GM19397 (cell line): ENCODE results near the gene MYH16.
"Not testable (repeated sequence)": the region's sequence is repeated elsewhere in the genome, so short reads cannot be mapped to it uniquely, and the experiment has no call there.

Experiments
- ATAC-seq: cut with Tn5 transposase; IDR thresholded peaks from one replicate; pipeline ENCODE4 v1.9.1; 2021; ENCODE audit warnings: mild to moderate bottlenecking, moderate library complexity; ENCODE audit not compliant: unreplicated experiment

Gene MYH16

DNA sequence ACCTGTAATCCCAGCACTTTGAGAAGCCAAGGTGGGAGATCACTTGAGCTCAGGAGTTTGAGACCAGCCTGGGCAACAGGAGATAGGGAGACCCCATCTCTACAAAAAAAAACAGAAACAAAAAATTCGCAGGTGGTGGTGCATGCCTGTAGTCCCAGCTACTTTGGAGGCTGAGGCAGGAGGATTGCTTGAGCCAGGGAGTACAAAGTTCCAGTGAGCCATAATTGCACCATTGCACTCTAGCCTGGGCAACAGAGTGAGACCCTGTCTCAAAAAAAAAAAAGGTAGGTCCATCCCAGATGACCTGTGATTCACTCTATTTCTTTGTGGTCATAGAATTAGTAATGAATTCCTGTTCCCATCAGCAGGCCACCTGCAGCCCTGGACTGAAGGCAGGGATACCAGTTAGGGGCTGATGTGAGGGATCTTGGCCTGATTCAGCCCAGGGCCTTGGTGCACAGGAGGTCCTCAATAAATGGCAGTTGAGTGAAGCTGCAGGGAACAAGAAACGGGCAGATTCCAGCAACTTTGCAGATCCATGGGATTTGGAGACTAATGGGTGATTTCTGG, at the start of gene MYH16:
Gene MYH16, plus strand, starts transcription at position 364 of the 570 bp plus-strand sequence.
- ATAC-seq, result no peak

DNA sequence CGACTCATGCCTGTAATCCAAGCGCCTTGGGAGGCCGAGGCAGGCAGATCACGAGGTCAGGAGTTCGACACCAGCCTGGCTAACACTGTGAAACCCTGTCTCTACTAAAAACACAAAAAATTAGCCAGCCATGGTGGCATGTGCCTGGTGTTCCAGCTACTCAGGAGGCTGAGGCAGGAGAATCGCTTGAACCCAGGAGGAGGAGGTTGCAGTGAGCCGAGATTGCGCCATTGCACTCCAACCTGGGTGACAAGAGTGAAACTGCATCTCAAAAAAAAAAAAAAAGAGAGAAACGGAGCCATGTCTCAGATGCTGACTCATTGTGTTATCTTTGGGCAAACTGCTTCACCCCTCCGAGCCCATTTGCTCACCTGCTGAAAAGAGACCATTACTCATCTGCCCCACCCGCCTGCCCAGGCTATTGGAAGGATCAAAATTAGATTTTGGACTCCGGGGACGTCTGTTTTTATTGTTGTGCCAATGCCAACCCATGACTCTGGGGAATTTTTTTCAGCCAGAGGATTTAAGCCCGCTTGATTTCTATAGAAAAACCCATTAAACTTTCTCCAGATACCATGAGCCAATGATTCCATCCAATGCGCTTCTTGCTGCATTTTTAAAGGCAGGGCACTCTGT, 48.3 kb upstream of the MYH16 start:
- ATAC-seq, result not testable (repeated sequence)

GRCh38 chr7:99224899-99225265, 47.8 kb upstream of the MYH16 start:
- no peak for ATAC-seq

DNA sequence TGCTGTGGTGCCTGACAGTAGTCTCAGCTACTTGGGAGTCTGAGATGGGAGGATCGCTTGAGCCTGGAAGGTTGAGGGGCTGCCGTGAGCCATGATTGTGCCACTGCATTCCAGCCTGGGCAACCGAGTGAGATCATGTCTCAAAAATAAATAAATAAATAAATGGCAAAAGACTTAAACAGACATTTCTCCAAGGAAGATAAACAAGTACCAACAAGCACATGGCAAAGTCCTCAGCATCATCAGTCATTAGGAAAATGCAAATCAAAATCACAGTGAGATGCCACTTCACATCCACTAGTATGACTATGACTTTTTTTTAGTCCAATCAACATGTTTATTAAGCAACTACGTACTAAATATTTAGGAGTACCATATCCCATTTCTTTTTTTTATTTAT, 43.4 kb upstream of the MYH16 start:
- no peak for ATAC-seq

GRCh38 chr7:99232082-99232770, 40.4 kb upstream of the MYH16 start:
- ATAC-seq, result no peak

- ATAC-seq, result not testable (repeated sequence)
Observed at GRCh38 chr7:99232955-99233354, 39.7 kb upstream of the MYH16 start.

GRCh38 chr7:99234185-99234584, 38.5 kb upstream of the MYH16 start:
- ATAC-seq, result no peak

GRCh38 chr7:99235925-99236324, 36.7 kb upstream of the MYH16 start:
- ATAC-seq, result no peak

DNA sequence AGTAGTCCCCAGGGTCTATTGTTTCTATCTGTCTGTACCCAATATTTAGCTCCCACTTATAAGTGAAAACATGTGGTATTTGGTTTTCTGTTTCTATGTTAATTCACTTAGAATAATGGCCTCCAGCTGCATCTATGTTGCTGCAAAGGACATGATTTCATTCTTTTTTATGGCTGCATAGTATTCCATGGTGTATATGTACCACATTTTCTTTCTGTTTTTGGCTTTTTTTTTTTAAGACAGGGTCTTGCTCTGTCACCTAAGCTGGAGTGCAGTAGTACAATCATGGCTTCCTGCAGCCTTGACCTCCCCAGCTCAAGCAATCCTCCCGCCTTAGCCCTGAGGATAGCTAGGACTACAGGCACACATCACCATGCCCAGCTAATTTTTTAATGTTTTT, 34.8 kb upstream of the MYH16 start:
- ATAC-seq, result not testable (repeated sequence)

GRCh38 chr7:99238558-99239341, 33.9 kb upstream of the MYH16 start:
- no peak for ATAC-seq

DNA sequence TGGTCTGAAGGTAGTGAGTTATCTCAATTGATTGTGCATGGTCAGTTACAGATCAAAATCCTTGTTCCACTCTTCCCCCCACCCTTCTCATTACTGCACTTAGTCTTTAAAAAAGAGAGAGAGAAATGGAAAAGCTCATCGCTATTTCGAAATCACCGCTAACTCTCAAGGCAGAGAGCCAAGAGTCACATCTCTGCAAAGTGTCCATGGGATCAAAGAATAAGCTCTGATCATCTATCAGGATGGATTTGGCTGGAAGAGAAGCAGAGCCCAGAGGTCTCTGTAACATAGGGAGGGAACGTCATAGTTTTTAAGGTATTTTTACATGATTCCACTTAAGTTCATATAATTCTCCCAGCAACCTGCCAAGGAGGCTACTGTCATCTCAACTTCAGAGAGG, 30.0 kb upstream of the MYH16 start:
- ATAC-seq, result no peak

GRCh38 chr7:99243751-99244337, 28.8 kb upstream of the MYH16 start:
- ATAC-seq, result no peak

GRCh38 chr7:99244939-99245338, 27.7 kb upstream of the MYH16 start:
- no peak for ATAC-seq

GRCh38 chr7:99248391-99249095, 24.1 kb upstream of the MYH16 start:
- no peak for ATAC-seq

- ATAC-seq, result no peak
Observed at GRCh38 chr7:99249985-99250575, 22.6 kb upstream of the MYH16 start.

DNA sequence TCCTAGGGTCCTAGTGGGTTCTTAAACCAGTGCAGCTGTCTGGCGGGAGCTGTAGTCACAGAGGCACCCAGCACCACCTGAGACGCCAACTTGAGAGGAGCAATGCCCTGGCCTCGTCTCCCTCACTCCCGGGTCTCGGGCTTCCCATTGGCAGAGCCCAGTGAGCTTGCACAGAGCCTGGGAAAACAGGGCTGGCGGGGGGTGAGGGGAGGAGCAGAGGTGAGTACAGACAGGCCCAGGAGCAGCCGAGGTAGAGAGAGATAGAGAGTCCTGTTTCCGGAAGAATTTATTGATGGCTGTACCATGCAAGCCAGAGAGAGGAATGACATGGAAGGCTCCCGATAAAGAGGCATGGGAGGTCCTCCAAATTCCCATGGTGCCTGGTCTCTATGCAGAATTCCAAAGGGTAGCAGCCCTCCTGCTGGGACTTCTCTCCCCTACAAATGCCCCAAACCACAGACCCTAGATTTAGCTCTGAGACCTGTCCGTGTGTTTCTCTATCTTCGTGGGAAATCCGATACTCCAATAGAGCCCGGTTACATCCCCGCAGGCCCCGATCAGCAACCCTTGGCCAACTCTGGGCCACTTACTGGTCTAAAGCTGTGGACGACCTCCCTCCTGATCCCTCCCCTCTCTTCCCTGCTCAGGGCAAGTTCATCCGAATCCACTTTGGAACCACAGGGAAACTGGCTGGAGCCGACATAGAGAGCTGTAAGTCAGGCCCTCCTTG, 20.3 kb upstream of the MYH16 start:
- no peak for ATAC-seq

DNA sequence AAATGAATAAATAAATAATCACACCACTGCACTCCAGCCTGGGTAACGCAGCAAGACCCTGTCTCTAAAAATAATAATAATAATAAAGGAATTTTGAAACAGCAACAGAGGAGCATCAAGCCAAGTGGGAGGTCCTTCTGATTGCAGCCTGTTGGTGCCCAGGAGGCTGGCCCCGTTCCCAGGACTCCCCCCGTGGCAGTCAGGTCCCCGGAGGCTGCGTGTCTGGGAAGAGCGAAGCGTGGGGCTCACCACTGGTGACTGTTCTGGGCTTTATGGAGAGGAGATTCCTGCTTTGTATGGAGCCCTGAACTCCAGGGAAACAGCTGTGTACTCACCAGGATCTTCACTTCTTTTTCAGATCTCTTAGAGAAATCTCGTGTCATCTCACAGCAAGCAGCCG, 19.3 kb upstream of the MYH16 start:
- no peak for ATAC-seq

DNA sequence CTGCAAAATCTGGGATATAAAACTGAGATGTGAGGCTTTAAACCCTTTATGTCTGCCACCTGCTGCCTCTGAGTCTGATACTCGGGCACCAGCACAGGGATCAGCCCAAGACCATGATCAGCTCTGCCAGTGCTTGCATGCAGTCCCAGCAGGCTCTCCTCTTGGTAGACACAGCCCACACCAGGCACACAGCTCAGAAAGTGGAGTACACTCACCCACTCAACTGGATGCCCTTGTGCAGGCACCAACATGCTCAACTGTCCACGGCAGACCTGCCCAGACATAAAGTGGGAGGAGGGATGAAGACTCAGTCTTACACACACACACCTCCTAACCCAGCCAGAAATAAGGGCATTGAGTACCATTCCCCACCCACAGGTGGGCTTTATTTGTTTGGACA, 18.2 kb upstream of the MYH16 start:
- ATAC-seq, result no peak

GRCh38 chr7:99255463-99255862, 17.2 kb upstream of the MYH16 start:
- no peak for ATAC-seq

GRCh38 chr7:99257065-99257464, 15.6 kb upstream of the MYH16 start:
- no peak for ATAC-seq
